Keratinocyte (primary cell): Measurements from ENCODE around the gene RMND5A. TPM values are rescaled to one million over a fixed set of nuclear protein-coding genes. Genes with fewer than 3 reads are reported as not detected.

Experiments used
- DNase-seq: peaks from one replicate; pipeline ENCODE4 v3.0.0-alpha.2; 2011; ENCODE audit warnings: low read depth, missing footprints, low spot score
- FAIRE-seq: peaks from 2 replicates; lab custom pipeline; 2011; peaks lifted over from hg19 to GRCh38; lab: Jason Lieb, UNC
- H2AFZ ChIP-seq: 2 replicates; pipeline ENCODE4 v1.6.0; 2012; ENCODE audit warnings: low read length, control low read depth, inconsistent platforms; ENCODE audit not compliant: control insufficient read depth
- H3K27ac ChIP-seq: 2 replicates; pipeline ENCODE4 v1.5.1; 2011; ENCODE audit warnings: low read length; ENCODE audit not compliant: control insufficient read depth, insufficient read depth
- H3K27me3 ChIP-seq: 3 replicates; pipeline ENCODE4 v1.6.0; 2011; ENCODE audit warnings: low read length; ENCODE audit not compliant: control insufficient read depth, insufficient read depth; ENCODE audit errors: extremely low read depth
- H3K36me3 ChIP-seq, 2 experiments: 2 replicates in 1 of 2; 3 replicates in 1 of 2; pipeline ENCODE4 v1.5.1; 2011; ENCODE audit warnings: low read length in 2 of 2, mild to moderate bottlenecking in 1 of 2; ENCODE audit not compliant: control insufficient read depth in 2 of 2, insufficient read depth in 2 of 2; ENCODE audit errors: extremely low read depth in 1 of 2
- H3K4me1 ChIP-seq: 3 replicates; pipeline ENCODE4 v1.5.1; 2011; ENCODE audit warnings: low read length; ENCODE audit not compliant: control insufficient read depth, insufficient read depth; ENCODE audit errors: extremely low read depth
- H3K4me2 ChIP-seq: 3 replicates; pipeline ENCODE4 v1.6.0; 2011; ENCODE audit warnings: low read depth, low read length; ENCODE audit not compliant: control insufficient read depth, insufficient read depth; ENCODE audit errors: extremely low read depth
- H3K4me3 ChIP-seq, 3 experiments: fragments of 200-600 bp in 1 of 3; sonication (generic) in 1 of 3; 2 replicates in 2 of 3; 3 replicates in 1 of 3; pipeline ENCODE4 v1.5.1; 2011 to 2016; ENCODE audit warnings: low read length in 3 of 3, mild to moderate bottlenecking in 3 of 3, control low read depth in 2 of 3, inconsistent platforms in 1 of 3, low read depth in 1 of 3, mixed read lengths in 1 of 3, mixed run types in 1 of 3, moderate library complexity in 1 of 3; ENCODE audit not compliant: control insufficient read depth in 2 of 3, insufficient read depth in 2 of 3; ENCODE audit errors: extremely low read depth in 1 of 3
- H3K79me2 ChIP-seq: 2 replicates; pipeline ENCODE4 v1.6.0; 2012; ENCODE audit warnings: low read length; ENCODE audit not compliant: control insufficient read depth, insufficient read depth
- H3K9ac ChIP-seq: 3 replicates; pipeline ENCODE4 v1.6.0; 2011; ENCODE audit warnings: low read length; ENCODE audit not compliant: control insufficient read depth, insufficient read depth; ENCODE audit errors: extremely low read depth
- H3K9me1 ChIP-seq: 3 replicates; pipeline ENCODE4 v1.6.0; 2011; ENCODE audit warnings: low read length; ENCODE audit not compliant: control insufficient read depth, insufficient read depth; ENCODE audit errors: extremely low read depth
- H3K9me3 ChIP-seq: 2 replicates; pipeline ENCODE4 v1.5.1; 2012; ENCODE audit warnings: low read depth, low read length; ENCODE audit not compliant: control insufficient read depth
- H4K20me1 ChIP-seq: 3 replicates; pipeline ENCODE4 v1.6.0; 2011; ENCODE audit warnings: low read length; ENCODE audit not compliant: control insufficient read depth, insufficient read depth; ENCODE audit errors: extremely low read depth
- CTCF ChIP-seq, 3 experiments: IDR thresholded peaks in 1 of 3; conservative IDR thresholded peaks in 1 of 3; optimal IDR thresholded peaks in 1 of 3; 2 replicates in 2 of 3; 3 replicates in 1 of 3; pipeline versions ENCODE3 to v1.5.1; 2011; ENCODE audit warnings: low read length in 3 of 3, mild to moderate bottlenecking in 3 of 3, moderate library complexity in 2 of 3, control low read depth in 1 of 3, inconsistent platforms in 1 of 3; ENCODE audit not compliant: insufficient read depth in 2 of 3; ENCODE audit errors: extremely low read depth in 1 of 3
- EZH2 ChIP-seq: IDR thresholded peaks from one replicate; pipeline ENCODE4 v1.6.1; 2012; ENCODE audit warnings: inconsistent platforms, mild to moderate bottlenecking, low read length, moderate library complexity
- dilution Hi-C: fragments of 300-500 bp; cut with MboI; formaldehyde crosslinking; loops from one replicate; pipeline ENCODE4 v1.7.0; 2020; ENCODE audit warnings: low sequenced_read_pairs; ENCODE audit not compliant: extremely low pct_ligation_motif_present
- polyA plus RNA-seq, 5 experiments: library from polyadenylated mRNA; depleted of rRNA in 3 of 5; stranded (reverse) in 3 of 5; stranded (forward) in 1 of 5; unstranded in 1 of 5; fragments of >200 nt; gene quantifications; 1 replicate in 1 of 5; 2 replicates in 3 of 5; 3 replicates in 1 of 5; pipeline versions ENCODE4 v1.2.1 to v1.2.3, GENCODE V29; 2011 to 2012; ENCODE audit warnings: missing spikeins in 2 of 5, low read depth in 1 of 5, low replicate concordance in 1 of 5

The RMND5A gene
- polyA plus RNA-seq, 1 donor (not counting 4 experiments of a cell fraction or from before 2014, with no cell fraction given), result 26.0 TPM

GRCh38 chr2:86760371-86760770 lies 40.3 kb downstream of the RMND5A start:
- dilution Hi-C loops, result no loop called here
- no peak for FAIRE-seq
- Histone ChIP-seq H2AFZ (no peak overlapping the region), H3K4me1 (no peaks in the 10 kb centered on the region), H3K4me3 (no peak overlapping the region), H3K9ac (no peak overlapping the region), H3K4me2 (no peak overlapping the region), H3K27ac (no peak overlapping the region), H3K79me2 (peaks cover 3% of the 10 kb centered on the region), H3K9me3 (no peaks in the 10 kb centered on the region), H3K9me1 (no peaks in the 10 kb centered on the region), H3K36me3 (peaks cover 0 to 6% of the 10 kb centered on the region in 2 experiments), H4K20me1 (no peaks in the 10 kb centered on the region), H3K27me3 (no peaks in the 10 kb centered on the region)
- no peak for DNase-seq
- no peak for TF ChIP-seq CTCF (optimal IDR thresholded peaks at IDR 0.05 in 1 of 3, IDR thresholded peaks at IDR 0.05 in 1 of 3, conservative IDR thresholded peaks at IDR 0.05 in 1 of 3; ENCODE audit: extremely low read depth in 1 of 3, insufficient read depth in 2 of 3, low read length in 3 of 3)
- TF ChIP-seq EZH2, result no peak

- Histone ChIP-seq H3K4me1 (no peaks in the 10 kb centered on the region), H3K27me3 (no peaks in the 10 kb centered on the region), H3K27ac (no peak overlapping the region), H4K20me1 (no peaks in the 10 kb centered on the region), H3K4me3 (no peak overlapping the region), H3K4me2 (no peak overlapping the region), H3K9me1 (no peaks in the 10 kb centered on the region), H3K9ac (no peak overlapping the region), H3K9me3 (no peaks in the 10 kb centered on the region), H3K36me3 (peaks cover 6 to 8% of the 10 kb centered on the region in 2 experiments), H3K79me2 (no peaks in the 10 kb centered on the region), H2AFZ (no peak overlapping the region)
- no peak for TF ChIP-seq EZH2
- peak; percentile 43 to 62 (median 61) for TF ChIP-seq CTCF (optimal IDR thresholded peaks at IDR 0.05 in 1 of 3, IDR thresholded peaks at IDR 0.05 in 1 of 3, conservative IDR thresholded peaks at IDR 0.05 in 1 of 3; ENCODE audit: extremely low read depth in 1 of 3, insufficient read depth in 2 of 3, low read length in 3 of 3)
- peak; percentile 56 for FAIRE-seq
- DNase-seq, result peak; percentile 4
- dilution Hi-C loops, result no loop called here
These were observed 44.7 kb downstream of the RMND5A start for GRCh38 chr2:86764661-86765309.
